HG03103 (cell line): ENCODE data around the gene GRID1.
"Not testable (repeated sequence)": the region's sequence is repeated elsewhere in the genome, so short reads cannot be mapped to it uniquely, and the experiment has no call there.

ENCODE experiments used
- ATAC-seq: cut with Tn5 transposase; IDR thresholded peaks from one replicate; pipeline ENCODE4 v1.9.1; 2021; ENCODE audit warnings: low read depth; ENCODE audit not compliant: unreplicated experiment

GRID1 gene

GRCh38 chr10:85995791-85996190 lies 370.8 kb downstream of the GRID1 start:
- no peak for ATAC-seq

- ATAC-seq = no peak
Observed at GRCh38 chr10:85993840-85994507, 372.6 kb downstream of the GRID1 start.

GRCh38 chr10:85993140-85993539 lies 373.5 kb downstream of the GRID1 start:
- ATAC-seq = no peak

- no peak for ATAC-seq
Observed at GRCh38 chr10:85992324-85992723, 374.3 kb downstream of the GRID1 start.

GRCh38 chr10:85986777-85987176 lies 379.8 kb downstream of the GRID1 start:
- no peak for ATAC-seq

- ATAC-seq = no peak
Observed at GRCh38 chr10:85983051-85983450, 383.5 kb downstream of the GRID1 start.

- no peak for ATAC-seq
Observed at GRCh38 chr10:85979598-85979997, 387.0 kb downstream of the GRID1 start.

GRCh38 chr10:85978566-85979358 lies 387.8 kb downstream of the GRID1 start:
- no peak for ATAC-seq

GRCh38 chr10:85977642-85978041 lies 389.0 kb downstream of the GRID1 start:
- no peak for ATAC-seq

GRCh38 chr10:85976267-85976793 lies 390.3 kb downstream of the GRID1 start:
- no peak for ATAC-seq

GRCh38 chr10:85971494-85971893 lies 395.1 kb downstream of the GRID1 start:
- no peak for ATAC-seq

GRCh38 chr10:85967594-85967993 lies 399.0 kb downstream of the GRID1 start:
- no peak for ATAC-seq

GRCh38 chr10:85961479-85962067 lies 405.0 kb downstream of the GRID1 start:
- ATAC-seq = no peak

GRCh38 chr10:85961073-85961472 lies 405.5 kb downstream of the GRID1 start:
- ATAC-seq = no peak

- ATAC-seq = no peak
Observed at GRCh38 chr10:85959239-85959638, 407.4 kb downstream of the GRID1 start.

- no peak for ATAC-seq
Observed at GRCh38 chr10:85950921-85951320, 415.7 kb downstream of the GRID1 start.

GRCh38 chr10:85946713-85947326 lies 419.8 kb downstream of the GRID1 start:
- ATAC-seq = peak; percentile 79

GRCh38 chr10:85936161-85936560 lies 430.4 kb downstream of the GRID1 start:
- no peak for ATAC-seq

- no peak for ATAC-seq
Observed at GRCh38 chr10:85934586-85934985, 432.0 kb downstream of the GRID1 start.

- ATAC-seq = not testable (repeated sequence)
Observed at GRCh38 chr10:85929993-85930392, 436.6 kb downstream of the GRID1 start.
